ENCODE data around the gene CSTPP1. TPM values are rescaled to one million over a fixed set of nuclear protein-coding genes. Genes with fewer than 3 reads are reported as not detected.

Gene CSTPP1
- polyA plus RNA-seq, 1 donor from 2014 or later, result 46.4 TPM

DNA sequence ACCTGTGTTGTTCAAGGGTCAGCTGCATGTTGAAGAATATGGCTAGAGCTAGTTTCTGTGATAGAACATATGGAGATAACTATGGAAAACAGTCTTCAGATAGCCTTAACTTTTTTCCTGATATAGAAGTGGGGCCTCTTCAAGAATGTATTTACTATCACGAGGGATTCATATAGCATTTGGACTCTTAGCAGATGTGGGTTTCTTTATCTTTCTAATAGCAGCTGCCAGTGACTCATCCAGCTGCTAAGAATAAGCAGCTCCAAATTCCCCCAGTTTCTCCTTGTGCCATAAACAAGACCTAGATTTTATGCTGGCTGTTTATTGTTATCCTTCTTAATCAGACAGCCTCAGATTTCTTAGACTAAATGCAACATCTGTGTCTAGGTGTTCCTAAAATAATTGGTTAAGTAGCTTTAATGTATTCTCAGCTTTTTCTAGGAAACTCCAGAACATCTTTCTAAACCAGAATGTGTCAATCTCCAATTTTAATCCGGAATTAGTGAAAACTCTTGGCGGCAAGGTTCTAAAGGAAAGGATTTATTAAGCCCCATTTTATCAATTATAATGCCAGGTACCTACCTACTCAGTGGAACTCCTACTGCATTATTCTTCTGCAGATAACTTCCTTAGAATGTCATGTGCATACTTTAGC, 119.8 kb downstream of the CSTPP1 start:
- H3F3A ChIP-seq (ENCODE audit: insufficient read depth, low read length, poor library complexity, severe bottlenecking), result no peaks in the 10 kb centered on the region
- TF ChIP-seq, protein P1, sequence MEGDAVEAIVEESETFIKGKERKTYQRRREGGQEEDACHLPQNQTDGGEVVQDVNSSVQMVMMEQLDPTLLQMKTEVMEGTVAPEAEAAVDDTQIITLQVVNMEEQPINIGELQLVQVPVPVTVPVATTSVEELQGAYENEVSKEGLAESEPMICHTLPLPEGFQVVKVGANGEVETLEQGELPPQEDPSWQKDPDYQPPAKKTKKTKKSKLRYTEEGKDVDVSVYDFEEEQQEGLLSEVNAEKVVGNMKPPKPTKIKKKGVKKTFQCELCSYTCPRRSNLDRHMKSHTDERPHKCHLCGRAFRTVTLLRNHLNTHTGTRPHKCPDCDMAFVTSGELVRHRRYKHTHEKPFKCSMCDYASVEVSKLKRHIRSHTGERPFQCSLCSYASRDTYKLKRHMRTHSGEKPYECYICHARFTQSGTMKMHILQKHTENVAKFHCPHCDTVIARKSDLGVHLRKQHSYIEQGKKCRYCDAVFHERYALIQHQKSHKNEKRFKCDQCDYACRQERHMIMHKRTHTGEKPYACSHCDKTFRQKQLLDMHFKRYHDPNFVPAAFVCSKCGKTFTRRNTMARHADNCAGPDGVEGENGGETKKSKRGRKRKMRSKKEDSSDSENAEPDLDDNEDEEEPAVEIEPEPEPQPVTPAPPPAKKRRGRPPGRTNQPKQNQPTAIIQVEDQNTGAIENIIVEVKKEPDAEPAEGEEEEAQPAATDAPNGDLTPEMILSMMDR (IDR thresholded peaks at IDR 0.05; ENCODE audit: poor library complexity, severe bottlenecking), result no peak
- TF ChIP-seq EZH2 (IDR thresholded peaks at IDR 0.05; ENCODE audit: borderline replicate concordance, insufficient read depth, low read length, poor library complexity, severe bottlenecking) (no peak), EP300 (conservative IDR thresholded peaks at IDR 0.05; ENCODE audit: poor library complexity, severe bottlenecking) (no peak), MXI1 (conservative IDR thresholded peaks at IDR 0.05; ENCODE audit: poor library complexity, severe bottlenecking) (no peak), TAF1 (IDR thresholded peaks at IDR 0.05; ENCODE audit: low read depth) (no peak), RAD21 (conservative IDR thresholded peaks at IDR 0.05) (no peak), POLR2AphosphoS5 (IDR thresholded peaks at IDR 0.05) (no peak), SMC3 (conservative IDR thresholded peaks at IDR 0.05; ENCODE audit: poor library complexity) (no peak)
- TF ChIP-seq, protein P2, sequence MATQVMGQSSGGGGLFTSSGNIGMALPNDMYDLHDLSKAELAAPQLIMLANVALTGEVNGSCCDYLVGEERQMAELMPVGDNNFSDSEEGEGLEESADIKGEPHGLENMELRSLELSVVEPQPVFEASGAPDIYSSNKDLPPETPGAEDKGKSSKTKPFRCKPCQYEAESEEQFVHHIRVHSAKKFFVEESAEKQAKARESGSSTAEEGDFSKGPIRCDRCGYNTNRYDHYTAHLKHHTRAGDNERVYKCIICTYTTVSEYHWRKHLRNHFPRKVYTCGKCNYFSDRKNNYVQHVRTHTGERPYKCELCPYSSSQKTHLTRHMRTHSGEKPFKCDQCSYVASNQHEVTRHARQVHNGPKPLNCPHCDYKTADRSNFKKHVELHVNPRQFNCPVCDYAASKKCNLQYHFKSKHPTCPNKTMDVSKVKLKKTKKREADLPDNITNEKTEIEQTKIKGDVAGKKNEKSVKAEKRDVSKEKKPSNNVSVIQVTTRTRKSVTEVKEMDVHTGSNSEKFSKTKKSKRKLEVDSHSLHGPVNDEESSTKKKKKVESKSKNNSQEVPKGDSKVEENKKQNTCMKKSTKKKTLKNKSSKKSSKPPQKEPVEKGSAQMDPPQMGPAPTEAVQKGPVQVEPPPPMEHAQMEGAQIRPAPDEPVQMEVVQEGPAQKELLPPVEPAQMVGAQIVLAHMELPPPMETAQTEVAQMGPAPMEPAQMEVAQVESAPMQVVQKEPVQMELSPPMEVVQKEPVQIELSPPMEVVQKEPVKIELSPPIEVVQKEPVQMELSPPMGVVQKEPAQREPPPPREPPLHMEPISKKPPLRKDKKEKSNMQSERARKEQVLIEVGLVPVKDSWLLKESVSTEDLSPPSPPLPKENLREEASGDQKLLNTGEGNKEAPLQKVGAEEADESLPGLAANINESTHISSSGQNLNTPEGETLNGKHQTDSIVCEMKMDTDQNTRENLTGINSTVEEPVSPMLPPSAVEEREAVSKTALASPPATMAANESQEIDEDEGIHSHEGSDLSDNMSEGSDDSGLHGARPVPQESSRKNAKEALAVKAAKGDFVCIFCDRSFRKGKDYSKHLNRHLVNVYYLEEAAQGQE (IDR thresholded peaks at IDR 0.05; ENCODE audit: borderline replicate concordance), result no peak
- no peaks in the 10 kb centered on the region for H3K9me3 ChIP-seq (ENCODE audit: low read length)
- peaks cover 4% of the 10 kb centered on the region for H3K36me3 ChIP-seq (ENCODE audit: insufficient read depth, low read length)
- H3K4me2 ChIP-seq (ENCODE audit: low read length), result no peak overlapping the region
- H4K20me1 ChIP-seq (ENCODE audit: insufficient read depth), result no peaks in the 10 kb centered on the region
- no peaks in the 10 kb centered on the region for H3K27me3 ChIP-seq (ENCODE audit: insufficient read depth, low read depth, low read length)
- H3K27ac ChIP-seq (ENCODE audit: low read length), result no peak overlapping the region
- H3K9me2 ChIP-seq (ENCODE audit: insufficient read depth, low read length), result no peaks in the 10 kb centered on the region
- no peak overlapping the region for H3K4me3 ChIP-seq (ENCODE audit: low read length)
- no peak overlapping the region for H3K9ac ChIP-seq (ENCODE audit: low read length)
- H2AFZ ChIP-seq (ENCODE audit: low read depth, low read length), result no peak overlapping the region
- no peaks in the 10 kb centered on the region for H3K79me2 ChIP-seq (replicated peaks; ENCODE audit: insufficient read depth, low read length)

DNA sequence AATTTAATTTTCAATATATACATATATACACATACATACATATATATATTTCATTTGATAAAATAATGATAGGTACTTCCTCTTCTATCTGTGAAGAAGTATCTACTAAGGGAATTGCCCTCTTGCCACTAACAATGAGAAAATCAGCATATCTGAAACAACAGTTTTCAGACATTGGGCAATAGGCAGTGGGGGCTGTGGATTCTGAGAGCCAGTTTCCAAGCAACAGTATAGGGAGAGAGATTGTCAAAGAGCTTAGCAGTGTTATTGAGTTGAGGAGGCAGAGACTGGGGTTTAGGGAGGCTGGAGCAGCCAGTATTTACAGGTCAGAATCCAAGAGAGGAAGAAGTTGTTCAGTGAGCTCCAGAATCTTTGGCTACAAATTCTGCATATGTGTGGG, 120.8 kb downstream of the CSTPP1 start:
- no peaks in the 10 kb centered on the region for H3K79me2 ChIP-seq (replicated peaks; ENCODE audit: insufficient read depth, low read length)
- H4K20me1 ChIP-seq (ENCODE audit: insufficient read depth), result no peaks in the 10 kb centered on the region
- no peaks in the 10 kb centered on the region for H3K9me3 ChIP-seq (ENCODE audit: low read length)
- H3K9me2 ChIP-seq (ENCODE audit: insufficient read depth, low read length), result no peaks in the 10 kb centered on the region
- no peak overlapping the region for H3K4me3 ChIP-seq (ENCODE audit: low read length)
- H3K27me3 ChIP-seq (ENCODE audit: insufficient read depth, low read depth, low read length), result no peaks in the 10 kb centered on the region
- no peak overlapping the region for H3K4me2 ChIP-seq (ENCODE audit: low read length)
- no peak overlapping the region for H2AFZ ChIP-seq (ENCODE audit: low read depth, low read length)
- no peaks in the 10 kb centered on the region for H3F3A ChIP-seq (ENCODE audit: insufficient read depth, low read length, poor library complexity, severe bottlenecking)
- no peak overlapping the region for H3K27ac ChIP-seq (ENCODE audit: low read length)
- H3K36me3 ChIP-seq (ENCODE audit: insufficient read depth, low read length), result peaks cover 4% of the 10 kb centered on the region
- TF ChIP-seq MXI1 (conservative IDR thresholded peaks at IDR 0.05; ENCODE audit: poor library complexity, severe bottlenecking), result no peak
- no peak for TF ChIP-seq POLR2AphosphoS5 (IDR thresholded peaks at IDR 0.05)
- no peak for TF ChIP-seq RAD21 (conservative IDR thresholded peaks at IDR 0.05)
- no peak for TF ChIP-seq TAF1 (IDR thresholded peaks at IDR 0.05; ENCODE audit: low read depth)
- no peak for TF ChIP-seq SMC3 (conservative IDR thresholded peaks at IDR 0.05; ENCODE audit: poor library complexity)
- no peak for TF ChIP-seq EZH2 (IDR thresholded peaks at IDR 0.05; ENCODE audit: borderline replicate concordance, insufficient read depth, low read length, poor library complexity, severe bottlenecking)
- TF ChIP-seq, protein P2 (IDR thresholded peaks at IDR 0.05; ENCODE audit: borderline replicate concordance), result no peak
- TF ChIP-seq, protein P1 (IDR thresholded peaks at IDR 0.05; ENCODE audit: poor library complexity, severe bottlenecking), result no peak
- TF ChIP-seq EP300 (conservative IDR thresholded peaks at IDR 0.05; ENCODE audit: poor library complexity, severe bottlenecking), result no peak
- H3K9ac ChIP-seq (ENCODE audit: low read length), result no peak overlapping the region
